HEK293 (cell line): ENCODE data around the gene CUL9.

Source experiments
- CTCF ChIA-PET: fragments of 350-600 bp; formaldehyde crosslinking; extraction: SDS; loops from one replicate; lab custom pipeline; 2021; ENCODE audit warnings: antibody characterized with exemption; lab: Yijun Ruan, JAX
- POLR2A ChIA-PET: fragments of 300-600 bp; formaldehyde crosslinking; extraction: SDS; loops from one replicate; lab custom pipeline; 2020; ENCODE audit warnings: antibody characterized with exemption, inconsistent platforms; lab: Yijun Ruan, JAX
- H3K27ac ChIP-seq: fragments of 200-500 bp; sonication (Bioruptor generic); 2 replicates; pipeline ENCODE4 v1.5.1; 2014; ENCODE audit warnings: low read depth, low read length, control low read depth, inconsistent platforms; ENCODE audit errors: extremely low read depth
- H3K36me3 ChIP-seq, 2 experiments: fragments of 200-500 bp in 1 of 2; sonication (Bioruptor generic) in 1 of 2; 1 replicate in 1 of 2; 2 replicates in 1 of 2; pipeline ENCODE4 v1.5.1; 2014 to 2017; ENCODE audit warnings: inconsistent platforms in 2 of 2, low read length in 2 of 2; ENCODE audit not compliant: control insufficient read depth in 2 of 2, insufficient read depth in 1 of 2
- H3K4me1 ChIP-seq: fragments of 200-500 bp; sonication (Bioruptor generic); 2 replicates; pipeline ENCODE4 v1.5.1; 2014; ENCODE audit warnings: mild to moderate bottlenecking, low read length, inconsistent platforms; ENCODE audit not compliant: control insufficient read depth, insufficient read depth
- H3K4me3 ChIP-seq: 2 replicates; pipeline ENCODE4 v1.5.1; 2011; ENCODE audit warnings: low read depth, mild to moderate bottlenecking, control low read depth, low read length, moderate library complexity
- H3K9me3 ChIP-seq: fragments of 200-500 bp; sonication (Bioruptor generic); 2 replicates; pipeline ENCODE4 v1.5.1; 2014; ENCODE audit warnings: low read depth, low read length, inconsistent platforms; ENCODE audit not compliant: control insufficient read depth, insufficient read depth
- BCL11A ChIP-seq: fragments of 450-650 bp; formaldehyde crosslinking; IDR thresholded peaks from 2 replicates; pipeline ENCODE4 v1.5.1; 2016; ENCODE audit warnings: low read depth, missing biosample characterization, missing genetic modification characterization
- EGR2 ChIP-seq: fragments of 450-650 bp; formaldehyde crosslinking; IDR thresholded peaks from 2 replicates; pipeline ENCODE4 v1.5.1; 2016; ENCODE audit warnings: low read depth, missing biosample characterization, missing genetic modification characterization
- KLF8 ChIP-seq: fragments of 450-650 bp; formaldehyde crosslinking; IDR thresholded peaks from 2 replicates; pipeline ENCODE4 v1.5.1; 2016; ENCODE audit warnings: missing biosample characterization, missing genetic modification characterization
- REPIN1 ChIP-seq: fragments of 450-650 bp; formaldehyde crosslinking; IDR thresholded peaks from 2 replicates; pipeline ENCODE4 v1.5.1; 2017; ENCODE audit warnings: missing biosample characterization, missing genetic modification characterization, low read depth
- SCRT2 ChIP-seq: fragments of 450-650 bp; formaldehyde crosslinking; IDR thresholded peaks from 2 replicates; pipeline ENCODE4 v1.5.1; 2016; ENCODE audit warnings: missing biosample characterization, missing genetic modification characterization
- ZBTB1 ChIP-seq: fragments of 450-650 bp; formaldehyde crosslinking; IDR thresholded peaks from 2 replicates; pipeline ENCODE4 v1.5.1; 2016; ENCODE audit warnings: missing biosample characterization, missing genetic modification characterization
- ZIC2 ChIP-seq: fragments of 450-650 bp; formaldehyde crosslinking; IDR thresholded peaks from 2 replicates; pipeline ENCODE4 v1.5.1; 2016; ENCODE audit warnings: missing biosample characterization, missing genetic modification characterization
- ZNF24 ChIP-seq: fragments of 450-650 bp; formaldehyde crosslinking; IDR thresholded peaks from 2 replicates; pipeline ENCODE4 v1.5.1; 2016; ENCODE audit warnings: missing biosample characterization, missing genetic modification characterization
- ZNF354C ChIP-seq: fragments of 450-650 bp; formaldehyde crosslinking; IDR thresholded peaks from 2 replicates; pipeline ENCODE4 v1.5.1; 2016; ENCODE audit warnings: missing biosample characterization, missing genetic modification characterization, low read depth, borderline replicate concordance
- ZNF48 ChIP-seq: fragments of 450-650 bp; formaldehyde crosslinking; IDR thresholded peaks from 2 replicates; pipeline ENCODE4 v1.5.1; 2016; ENCODE audit warnings: missing biosample characterization, missing genetic modification characterization
- ZNF510 ChIP-seq: fragments of 450-650 bp; formaldehyde crosslinking; IDR thresholded peaks from 2 replicates; pipeline ENCODE4 v1.5.1; 2018; ENCODE audit warnings: mild to moderate bottlenecking, missing genetic modification characterization, missing biosample characterization; ENCODE audit not compliant: insufficient replicate concordance
- ZNF530 ChIP-seq: fragments of 450-650 bp; formaldehyde crosslinking; IDR thresholded peaks from 2 replicates; pipeline ENCODE4 v1.5.1; 2016; ENCODE audit warnings: low read depth, missing biosample characterization, missing genetic modification characterization
- ZNF544 ChIP-seq: fragments of 450-650 bp; formaldehyde crosslinking; IDR thresholded peaks from 2 replicates; pipeline ENCODE4 v1.5.0; 2017; ENCODE audit warnings: missing biosample characterization, missing genetic modification characterization
- ZNF624 ChIP-seq: fragments of 450-650 bp; formaldehyde crosslinking; IDR thresholded peaks from 2 replicates; pipeline ENCODE4 v1.5.1; 2017; ENCODE audit warnings: missing biosample characterization, missing genetic modification characterization
- ZNF701 ChIP-seq: fragments of 450-650 bp; formaldehyde crosslinking; IDR thresholded peaks from 2 replicates; pipeline ENCODE4 v1.5.1; 2016; ENCODE audit warnings: missing biosample characterization, missing genetic modification characterization
- ZNF777 ChIP-seq: fragments of 450-650 bp; formaldehyde crosslinking; IDR thresholded peaks from 2 replicates; pipeline ENCODE4 v1.5.1; 2017; ENCODE audit warnings: missing biosample characterization, missing genetic modification characterization, borderline replicate concordance
- ZSCAN30 ChIP-seq: fragments of 450-650 bp; IDR thresholded peaks from 2 replicates; pipeline ENCODE4 v1.5.1; 2018; ENCODE audit warnings: missing biosample characterization, mild to moderate bottlenecking, missing genetic modification characterization, moderate library complexity
- TF ChIP-seq, protein P1 (sequence below): fragments of 450-650 bp; formaldehyde crosslinking; IDR thresholded peaks from 2 replicates; pipeline ENCODE4 v1.5.1; 2016; ENCODE audit warnings: missing biosample characterization, missing genetic modification characterization, low read depth
- TF ChIP-seq, protein P2 (sequence below): fragments of 450-650 bp; formaldehyde crosslinking; IDR thresholded peaks from 2 replicates; pipeline ENCODE4 v1.5.1; 2016; ENCODE audit warnings: missing biosample characterization, missing genetic modification characterization
- TF ChIP-seq, protein P3 (sequence below): fragments of 450-650 bp; formaldehyde crosslinking; IDR thresholded peaks from 2 replicates; pipeline ENCODE4 v1.5.0; 2017; ENCODE audit warnings: missing biosample characterization, missing genetic modification characterization, borderline replicate concordance
- TF ChIP-seq, protein P4 (sequence below): fragments of 450-650 bp; formaldehyde crosslinking; conservative IDR thresholded peaks from 2 replicates; pipeline ENCODE4 v1.5.1; 2016; ENCODE audit warnings: low read depth, missing biosample characterization, missing genetic modification characterization
- TF ChIP-seq, protein P5 (sequence below): fragments of 450-650 bp; formaldehyde crosslinking; IDR thresholded peaks from 2 replicates; pipeline ENCODE4 v1.5.1; 2016; ENCODE audit warnings: missing biosample characterization, missing genetic modification characterization

Gene CUL9

DNA sequence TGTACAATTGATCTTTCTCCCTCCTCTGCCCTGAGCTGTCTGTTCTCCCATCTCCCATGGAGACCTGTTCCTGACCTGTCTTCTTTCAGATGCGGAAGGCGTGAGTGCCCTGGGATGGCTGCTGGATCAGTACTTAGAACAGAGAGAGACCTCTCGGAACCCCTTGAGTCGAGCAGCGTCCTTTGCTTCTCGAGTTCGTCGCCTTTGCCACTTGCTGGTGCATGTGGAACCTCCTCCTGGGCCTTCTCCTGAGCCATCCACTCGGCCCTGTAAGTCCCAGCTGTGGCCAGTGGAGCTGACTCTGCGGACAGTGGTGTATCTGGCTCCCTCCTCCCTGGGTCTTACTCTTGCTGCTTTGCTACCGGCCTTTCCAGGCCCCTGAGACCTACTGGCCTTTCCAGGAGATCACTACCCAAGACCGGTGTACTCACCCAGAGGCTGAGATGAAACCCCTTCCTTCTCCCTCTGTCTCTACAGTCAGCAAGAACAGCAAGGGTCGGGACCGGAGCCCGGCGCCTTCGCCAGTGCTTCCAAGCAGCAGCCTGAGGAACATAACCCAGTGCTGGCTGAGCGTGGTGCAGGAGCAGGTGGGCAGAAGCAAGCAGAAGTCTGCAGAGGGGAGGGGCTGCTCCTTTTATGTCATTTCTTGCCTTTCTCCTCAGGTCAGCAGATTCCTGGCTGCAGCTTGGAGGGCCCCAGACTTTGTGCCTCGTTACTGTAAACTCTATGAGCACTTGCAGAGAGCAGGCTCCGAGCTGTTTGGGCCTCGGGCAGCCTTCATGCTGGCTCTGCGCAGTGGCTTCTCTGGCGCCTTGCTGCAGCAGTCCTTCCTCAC lies 22.5 kb downstream of the CUL9 start (continued):
- TF ChIP-seq, protein P1, sequence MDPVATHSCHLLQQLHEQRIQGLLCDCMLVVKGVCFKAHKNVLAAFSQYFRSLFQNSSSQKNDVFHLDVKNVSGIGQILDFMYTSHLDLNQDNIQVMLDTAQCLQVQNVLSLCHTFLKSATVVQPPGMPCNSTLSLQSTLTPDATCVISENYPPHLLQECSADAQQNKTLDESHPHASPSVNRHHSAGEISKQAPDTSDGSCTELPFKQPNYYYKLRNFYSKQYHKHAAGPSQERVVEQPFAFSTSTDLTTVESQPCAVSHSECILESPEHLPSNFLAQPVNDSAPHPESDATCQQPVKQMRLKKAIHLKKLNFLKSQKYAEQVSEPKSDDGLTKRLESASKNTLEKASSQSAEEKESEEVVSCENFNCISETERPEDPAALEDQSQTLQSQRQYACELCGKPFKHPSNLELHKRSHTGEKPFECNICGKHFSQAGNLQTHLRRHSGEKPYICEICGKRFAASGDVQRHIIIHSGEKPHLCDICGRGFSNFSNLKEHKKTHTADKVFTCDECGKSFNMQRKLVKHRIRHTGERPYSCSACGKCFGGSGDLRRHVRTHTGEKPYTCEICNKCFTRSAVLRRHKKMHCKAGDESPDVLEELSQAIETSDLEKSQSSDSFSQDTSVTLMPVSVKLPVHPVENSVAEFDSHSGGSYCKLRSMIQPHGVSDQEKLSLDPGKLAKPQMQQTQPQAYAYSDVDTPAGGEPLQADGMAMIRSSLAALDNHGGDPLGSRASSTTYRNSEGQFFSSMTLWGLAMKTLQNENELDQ, result no peak
- TF ChIP-seq ZNF510 (tag by site-specific recombination), result no peak
- no peak for TF ChIP-seq ZBTB1 (tag by site-specific recombination)
- TF ChIP-seq KLF8, result no peak
- TF ChIP-seq ZNF701, result no peak
- no peak for TF ChIP-seq ZNF354C (tag by site-specific recombination)
- no peak for TF ChIP-seq ZIC2
- no peak for TF ChIP-seq ZNF544 (tag by site-specific recombination)
- TF ChIP-seq ZSCAN30, result no peak
- TF ChIP-seq, protein P2, sequence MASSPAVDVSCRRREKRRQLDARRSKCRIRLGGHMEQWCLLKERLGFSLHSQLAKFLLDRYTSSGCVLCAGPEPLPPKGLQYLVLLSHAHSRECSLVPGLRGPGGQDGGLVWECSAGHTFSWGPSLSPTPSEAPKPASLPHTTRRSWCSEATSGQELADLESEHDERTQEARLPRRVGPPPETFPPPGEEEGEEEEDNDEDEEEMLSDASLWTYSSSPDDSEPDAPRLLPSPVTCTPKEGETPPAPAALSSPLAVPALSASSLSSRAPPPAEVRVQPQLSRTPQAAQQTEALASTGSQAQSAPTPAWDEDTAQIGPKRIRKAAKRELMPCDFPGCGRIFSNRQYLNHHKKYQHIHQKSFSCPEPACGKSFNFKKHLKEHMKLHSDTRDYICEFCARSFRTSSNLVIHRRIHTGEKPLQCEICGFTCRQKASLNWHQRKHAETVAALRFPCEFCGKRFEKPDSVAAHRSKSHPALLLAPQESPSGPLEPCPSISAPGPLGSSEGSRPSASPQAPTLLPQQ (tag by site-specific recombination), result no peak

DNA sequence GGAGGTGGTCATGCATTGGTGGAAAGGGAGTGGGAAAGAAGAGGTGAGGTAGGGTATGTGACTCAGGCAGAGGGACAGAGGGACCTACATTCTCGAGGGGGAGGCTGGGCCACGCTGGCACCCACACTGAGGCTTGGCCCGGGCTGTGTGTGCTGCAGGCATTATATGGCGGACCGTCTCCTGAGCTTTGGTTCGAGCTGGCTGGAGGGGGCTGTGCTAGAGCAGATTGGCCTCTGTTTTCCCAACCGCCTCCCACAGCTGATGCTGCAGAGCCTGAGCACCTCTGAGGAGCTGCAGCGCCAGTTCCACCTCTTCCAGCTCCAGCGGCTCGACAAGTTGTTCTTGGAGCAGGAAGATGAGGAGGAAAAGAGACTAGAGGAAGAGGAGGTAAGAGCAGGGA lies 23.9 kb downstream of the CUL9 start:
- POLR2A ChIA-PET, result interaction anchor here (0.7 kb wide), 1 partner anchor 134 kb away, joined by 4 read pairs; no protein-coding TSS in a partner anchor
- CTCF ChIA-PET, result no interaction called here
- Histone ChIP-seq H3K4me1 (no peaks in the 10 kb centered on the region), H3K9me3 (no peaks in the 10 kb centered on the region), H3K36me3 (peaks cover 0 to 5% of the 10 kb centered on the region in 2 experiments; a peak in 2 of 3 replicates), H3K27ac (no peak overlapping the region), H3K4me3 (no peak overlapping the region)
- peak; percentile 18; the same call in 1 of the 2 replicates for TF ChIP-seq EGR2 (tag by site-specific recombination)
- peak; percentile 26; the same call in 1 of the 2 replicates for TF ChIP-seq SCRT2 (tag by site-specific recombination)
- TF ChIP-seq ZNF530 (tag by site-specific recombination), result no peak

DNA sequence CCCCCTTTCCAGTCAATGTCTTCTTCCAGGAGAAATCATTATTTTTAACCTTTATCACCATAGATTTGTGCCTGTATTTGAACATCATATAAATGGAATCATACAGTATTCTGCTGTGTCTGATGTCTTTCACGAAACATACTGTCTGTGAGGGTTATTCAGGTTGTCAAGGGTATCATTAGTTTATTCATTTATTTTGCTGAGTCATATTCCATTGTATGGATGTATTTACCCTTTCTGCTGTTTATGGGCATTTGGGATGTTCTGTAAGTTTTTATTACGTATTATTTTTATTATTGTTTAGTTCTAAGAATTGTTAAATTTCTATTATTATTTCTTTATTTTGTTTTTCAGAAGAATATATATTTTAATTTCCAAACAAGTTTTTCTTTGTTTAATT lies 25.3 kb downstream of the CUL9 start:
- Histone ChIP-seq H3K27ac (no peak overlapping the region), H3K4me3 (no peak overlapping the region), H3K9me3 (no peaks in the 10 kb centered on the region), H3K4me1 (no peaks in the 10 kb centered on the region), H3K36me3 (peaks cover 0 to 3% of the 10 kb centered on the region in 2 experiments; a peak in 2 of 3 replicates)
- no peak for TF ChIP-seq ZNF24
- TF ChIP-seq, protein P3, sequence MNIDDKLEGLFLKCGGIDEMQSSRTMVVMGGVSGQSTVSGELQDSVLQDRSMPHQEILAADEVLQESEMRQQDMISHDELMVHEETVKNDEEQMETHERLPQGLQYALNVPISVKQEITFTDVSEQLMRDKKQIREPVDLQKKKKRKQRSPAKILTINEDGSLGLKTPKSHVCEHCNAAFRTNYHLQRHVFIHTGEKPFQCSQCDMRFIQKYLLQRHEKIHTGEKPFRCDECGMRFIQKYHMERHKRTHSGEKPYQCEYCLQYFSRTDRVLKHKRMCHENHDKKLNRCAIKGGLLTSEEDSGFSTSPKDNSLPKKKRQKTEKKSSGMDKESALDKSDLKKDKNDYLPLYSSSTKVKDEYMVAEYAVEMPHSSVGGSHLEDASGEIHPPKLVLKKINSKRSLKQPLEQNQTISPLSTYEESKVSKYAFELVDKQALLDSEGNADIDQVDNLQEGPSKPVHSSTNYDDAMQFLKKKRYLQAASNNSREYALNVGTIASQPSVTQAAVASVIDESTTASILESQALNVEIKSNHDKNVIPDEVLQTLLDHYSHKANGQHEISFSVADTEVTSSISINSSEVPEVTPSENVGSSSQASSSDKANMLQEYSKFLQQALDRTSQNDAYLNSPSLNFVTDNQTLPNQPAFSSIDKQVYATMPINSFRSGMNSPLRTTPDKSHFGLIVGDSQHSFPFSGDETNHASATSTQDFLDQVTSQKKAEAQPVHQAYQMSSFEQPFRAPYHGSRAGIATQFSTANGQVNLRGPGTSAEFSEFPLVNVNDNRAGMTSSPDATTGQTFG (tag by site-specific recombination), result no peak
- TF ChIP-seq, protein P4, sequence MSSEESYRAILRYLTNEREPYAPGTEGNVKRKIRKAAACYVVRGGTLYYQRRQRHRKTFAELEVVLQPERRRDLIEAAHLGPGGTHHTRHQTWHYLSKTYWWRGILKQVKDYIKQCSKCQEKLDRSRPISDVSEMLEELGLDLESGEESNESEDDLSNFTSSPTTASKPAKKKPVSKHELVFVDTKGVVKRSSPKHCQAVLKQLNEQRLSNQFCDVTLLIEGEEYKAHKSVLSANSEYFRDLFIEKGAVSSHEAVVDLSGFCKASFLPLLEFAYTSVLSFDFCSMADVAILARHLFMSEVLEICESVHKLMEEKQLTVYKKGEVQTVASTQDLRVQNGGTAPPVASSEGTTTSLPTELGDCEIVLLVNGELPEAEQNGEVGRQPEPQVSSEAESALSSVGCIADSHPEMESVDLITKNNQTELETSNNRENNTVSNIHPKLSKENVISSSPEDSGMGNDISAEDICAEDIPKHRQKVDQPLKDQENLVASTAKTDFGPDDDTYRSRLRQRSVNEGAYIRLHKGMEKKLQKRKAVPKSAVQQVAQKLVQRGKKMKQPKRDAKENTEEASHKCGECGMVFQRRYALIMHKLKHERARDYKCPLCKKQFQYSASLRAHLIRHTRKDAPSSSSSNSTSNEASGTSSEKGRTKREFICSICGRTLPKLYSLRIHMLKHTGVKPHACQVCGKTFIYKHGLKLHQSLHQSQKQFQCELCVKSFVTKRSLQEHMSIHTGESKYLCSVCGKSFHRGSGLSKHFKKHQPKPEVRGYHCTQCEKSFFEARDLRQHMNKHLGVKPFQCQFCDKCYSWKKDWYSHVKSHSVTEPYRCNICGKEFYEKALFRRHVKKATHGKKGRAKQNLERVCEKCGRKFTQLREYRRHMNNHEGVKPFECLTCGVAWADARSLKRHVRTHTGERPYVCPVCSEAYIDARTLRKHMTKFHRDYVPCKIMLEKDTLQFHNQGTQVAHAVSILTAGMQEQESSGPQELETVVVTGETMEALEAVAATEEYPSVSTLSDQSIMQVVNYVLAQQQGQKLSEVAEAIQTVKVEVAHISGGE (tag by site-specific recombination), result no peak
- no peak for TF ChIP-seq ZNF777 (tag by site-specific recombination)
- no peak for TF ChIP-seq BCL11A (tag by site-specific recombination)
- TF ChIP-seq ZNF48 (tag by site-specific recombination), result no peak
- TF ChIP-seq, protein P5, sequence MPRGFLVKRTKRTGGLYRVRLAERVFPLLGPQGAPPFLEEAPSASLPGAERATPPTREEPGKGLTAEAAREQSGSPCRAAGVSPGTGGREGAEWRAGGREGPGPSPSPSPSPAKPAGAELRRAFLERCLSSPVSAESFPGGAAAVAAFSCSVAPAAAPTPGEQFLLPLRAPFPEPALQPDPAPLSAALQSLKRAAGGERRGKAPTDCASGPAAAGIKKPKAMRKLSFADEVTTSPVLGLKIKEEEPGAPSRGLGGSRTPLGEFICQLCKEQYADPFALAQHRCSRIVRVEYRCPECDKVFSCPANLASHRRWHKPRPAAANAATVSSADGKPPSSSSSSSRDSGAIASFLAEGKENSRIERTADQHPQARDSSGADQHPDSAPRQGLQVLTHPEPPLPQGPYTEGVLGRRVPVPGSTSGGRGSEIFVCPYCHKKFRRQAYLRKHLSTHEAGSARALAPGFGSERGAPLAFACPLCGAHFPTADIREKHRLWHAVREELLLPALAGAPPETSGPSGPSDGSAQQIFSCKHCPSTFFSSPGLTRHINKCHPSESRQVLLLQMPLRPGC, result no peak
- no peak for TF ChIP-seq REPIN1 (tag by site-specific recombination)
- TF ChIP-seq ZNF624, result no peak
- ChIA-PET POLR2A (no interaction called here), CTCF (no interaction called here)
